NOMO-1 treated with dmso at 0.1 percent for 144 hours (cell line): Measurements from ENCODE around the gene SREBF2.

Experiments
- DNase-seq: peaks from one replicate; lab custom pipeline; 2025; ENCODE audit not compliant: unreplicated experiment; lab: John Stamatoyannopoulos, UW

The SREBF2 gene

DNA sequence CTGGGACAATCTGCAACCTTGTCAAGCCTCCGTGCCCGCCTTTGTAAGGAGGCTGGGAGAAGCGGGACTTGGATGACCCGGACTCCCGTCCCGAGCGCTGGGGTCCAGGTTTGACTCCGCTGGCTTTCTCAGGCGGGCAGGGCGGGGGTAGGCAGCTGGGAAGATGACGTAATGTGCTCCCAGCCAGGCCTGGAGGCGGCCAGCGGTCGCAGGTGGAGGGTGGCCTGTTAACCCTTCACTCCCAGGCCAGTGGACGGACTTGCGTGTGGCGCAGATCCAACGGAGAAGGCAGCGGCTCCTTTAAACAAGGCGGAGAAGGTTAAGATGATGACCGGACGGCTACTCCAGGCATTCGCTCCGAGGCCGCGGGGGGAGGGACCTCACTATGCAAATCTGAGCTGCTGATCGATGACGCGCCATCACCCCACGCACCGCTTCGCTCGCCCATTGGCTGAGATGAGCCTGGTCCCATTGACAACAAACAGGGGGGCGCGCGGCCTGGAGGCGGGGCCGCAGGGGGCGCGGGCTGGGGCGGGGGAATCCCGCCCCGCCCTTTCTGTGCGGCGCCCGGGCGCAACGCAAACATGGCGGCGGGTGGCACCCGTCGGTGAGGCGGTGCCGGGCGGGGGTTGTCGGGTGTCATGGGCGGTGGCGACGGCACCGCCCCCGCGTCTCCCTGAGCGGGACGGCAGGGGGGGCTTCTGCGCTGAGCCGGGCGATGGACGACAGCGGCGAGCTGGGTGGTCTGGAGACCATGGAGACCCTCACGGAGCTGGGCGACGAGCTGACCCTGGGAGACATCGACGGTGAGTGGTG, at the start of gene SREBF2:
SREBF2 (plus strand) TSS at position 553 of the 816 bp plus-strand sequence; CDS start at position 719, 166 bp downstream.
- peak; percentile 99 for DNase-seq

DNA sequence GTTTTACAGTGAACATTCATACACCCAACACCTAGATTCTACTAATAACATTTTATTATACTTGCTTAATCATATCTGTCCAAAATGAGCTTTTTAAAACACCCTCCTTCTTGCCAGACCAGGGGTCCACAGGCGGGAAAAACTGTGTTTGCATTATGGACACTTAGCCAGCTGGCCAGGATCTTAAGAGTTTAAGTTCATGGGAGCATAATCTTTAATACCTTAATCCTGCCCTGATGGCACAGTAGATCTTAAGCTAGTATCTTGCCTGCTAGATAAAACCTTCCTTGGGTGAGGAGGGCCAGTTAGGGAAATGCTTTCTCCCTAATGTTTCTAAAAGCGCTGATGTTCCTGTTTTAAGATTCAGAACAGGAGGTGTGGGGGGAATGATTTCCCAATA, 45.6 kb upstream of the SREBF2 start:
- no peak for DNase-seq

DNA sequence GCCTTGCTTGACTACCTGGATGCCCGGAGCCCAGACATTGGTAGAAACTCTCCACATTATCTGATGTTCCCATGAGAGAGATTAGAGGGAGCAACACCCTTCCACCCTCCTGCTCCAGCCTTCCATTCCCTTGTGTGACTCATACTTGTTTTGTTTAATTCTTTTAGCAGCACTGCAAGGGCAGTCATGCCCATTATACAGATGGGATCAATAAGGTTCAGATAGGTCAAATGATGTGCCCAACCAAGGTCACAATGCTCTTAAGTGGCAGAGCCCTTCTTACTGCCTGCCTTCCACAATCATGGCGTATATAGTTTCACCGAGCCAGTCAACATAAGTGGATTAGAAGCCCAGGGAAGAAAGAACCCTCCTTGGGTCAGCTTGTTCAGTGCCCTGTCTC, 39.0 kb upstream of the SREBF2 start:
- no peak for DNase-seq

DNA sequence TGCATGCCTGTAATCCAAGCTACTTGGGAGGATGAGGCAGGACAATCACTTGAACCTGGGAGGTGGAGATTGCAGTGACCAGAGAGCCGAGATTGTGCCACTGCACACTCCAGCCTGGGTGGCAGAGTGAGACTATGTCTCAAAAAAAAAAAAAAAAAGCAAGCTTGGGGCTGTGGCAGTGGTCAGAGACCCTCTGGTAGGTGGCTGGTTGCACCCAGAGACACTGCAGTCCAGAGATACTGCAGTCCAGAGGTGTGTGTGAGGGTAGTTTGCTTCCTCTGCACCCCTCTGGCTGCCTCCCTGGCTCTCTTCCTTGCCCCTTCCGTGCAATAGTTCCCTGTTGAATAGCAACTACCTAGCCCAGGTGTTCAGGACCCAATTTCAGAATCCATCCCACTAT, 34.2 kb upstream of the SREBF2 start:
- DNase-seq, result no peak

DNA sequence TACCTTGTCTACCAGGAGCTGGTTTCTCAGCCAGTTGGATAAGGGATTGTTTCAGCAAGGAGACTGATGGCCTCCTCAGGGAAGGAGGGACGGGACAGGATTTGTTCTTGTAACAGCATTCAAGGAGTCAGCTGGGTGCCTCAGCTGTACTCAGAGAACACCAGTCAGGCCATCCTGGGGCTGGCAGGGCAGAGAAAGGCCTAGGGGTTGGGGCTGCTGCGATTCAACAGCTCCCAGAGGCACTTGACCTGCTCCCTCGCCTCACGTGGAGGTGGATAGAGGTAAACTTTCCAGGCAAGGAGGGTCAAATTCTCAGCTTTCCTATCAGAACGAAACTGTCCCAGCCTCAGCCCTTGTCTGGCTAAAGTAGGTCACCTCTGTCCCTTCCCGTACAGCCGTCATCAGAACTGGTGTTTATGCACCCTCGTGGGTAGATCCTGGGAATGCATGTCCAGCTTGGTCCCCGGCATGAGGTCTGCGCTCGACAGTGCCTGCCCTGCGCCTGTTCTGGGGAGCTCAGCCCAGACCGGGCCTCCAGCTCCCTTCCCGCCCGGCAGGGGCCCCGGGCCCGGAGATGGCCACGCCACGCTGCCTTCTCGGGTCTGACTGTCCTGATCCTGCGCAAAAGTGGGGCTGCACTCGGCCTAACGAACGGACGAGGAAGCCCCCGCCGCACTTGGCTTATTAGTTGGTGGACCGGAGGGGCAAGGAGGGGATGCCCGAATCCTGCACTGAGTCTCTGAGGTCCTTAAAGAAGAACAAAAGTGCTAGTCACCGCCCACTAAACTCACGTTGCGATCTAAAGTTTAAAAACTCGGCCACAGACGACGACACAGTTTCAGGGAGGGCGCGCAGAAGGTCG, 33.2 kb upstream of the SREBF2 start:
- no peak for DNase-seq

DNA sequence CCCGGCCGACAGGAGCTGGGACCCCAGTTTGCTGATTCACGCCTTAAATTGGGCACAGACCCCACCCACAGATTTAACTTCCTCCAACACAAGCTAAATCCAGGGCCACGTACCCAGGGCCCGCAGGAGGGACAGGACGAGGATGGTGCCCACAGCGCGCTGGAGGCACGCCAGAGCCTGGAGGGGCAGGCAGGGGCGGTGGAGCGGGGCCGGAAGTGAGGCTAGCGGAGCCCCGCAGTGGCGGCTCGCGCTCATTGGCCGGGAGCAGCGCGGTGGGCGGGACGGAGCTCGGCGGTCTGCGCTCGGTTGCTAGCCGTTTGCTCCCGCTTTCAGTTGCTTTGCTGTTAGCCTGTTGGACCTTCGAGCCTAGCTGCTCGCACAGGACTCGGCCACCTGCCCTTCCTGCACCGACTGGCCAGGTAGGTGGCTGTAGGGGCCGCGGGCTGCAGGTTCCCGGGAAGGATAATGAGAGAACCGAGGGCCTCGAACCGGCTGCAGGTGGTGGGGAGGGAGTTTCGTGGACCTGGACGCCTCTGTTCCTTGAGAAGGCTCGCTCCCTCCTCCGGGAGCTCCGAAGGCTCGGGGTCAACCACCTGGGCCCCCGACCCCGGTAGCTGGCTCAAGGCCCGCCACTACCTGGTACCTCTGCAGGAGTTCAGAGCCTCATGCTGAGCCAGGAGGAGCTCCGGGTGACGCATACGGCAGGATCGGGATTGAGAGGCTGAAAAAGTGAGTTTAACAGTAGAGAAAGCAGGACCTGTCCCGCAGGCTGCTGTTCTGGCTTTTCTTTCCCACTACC, 32.4 kb upstream of the SREBF2 start, which contains the start of gene CCDC134:
CCDC134 (plus strand) TSS at position 332 of the 799 bp plus-strand sequence. CDS start 8,212 bp downstream, outside the sequence.
- DNase-seq, result peak; percentile 96

DNA sequence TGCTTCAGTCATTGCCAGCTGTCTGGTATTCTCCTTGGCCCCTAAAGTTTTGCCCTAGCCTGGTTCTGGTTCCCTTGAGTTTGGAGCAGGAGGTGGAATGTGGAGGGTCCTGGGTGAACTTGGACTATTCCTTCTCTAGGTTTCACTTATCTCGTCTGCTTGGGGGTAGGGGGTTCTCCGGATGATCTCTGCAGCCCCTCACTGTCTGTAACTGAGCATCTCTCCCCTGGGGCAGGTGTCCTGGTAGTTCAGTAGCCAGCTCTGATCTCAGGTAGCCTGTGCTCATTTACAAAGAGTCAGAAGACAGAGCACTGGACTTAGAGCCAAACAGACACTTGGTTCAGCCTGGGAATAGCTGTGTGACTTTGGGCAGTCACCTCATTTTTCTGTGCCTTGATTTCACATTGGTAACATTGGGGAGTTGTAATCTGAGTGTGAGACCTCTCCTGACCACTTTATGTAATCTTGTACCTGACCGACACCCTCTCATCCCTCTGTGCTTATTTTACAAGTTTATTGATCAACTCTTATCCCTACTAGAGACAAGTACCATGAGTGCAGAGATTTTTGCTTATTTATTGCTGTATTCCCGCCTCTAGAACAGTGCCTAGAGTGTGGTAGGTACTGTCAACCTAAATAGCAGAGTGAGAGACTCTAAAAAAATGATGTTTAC, 31.6 kb upstream of the SREBF2 start:
- no peak for DNase-seq

DNA sequence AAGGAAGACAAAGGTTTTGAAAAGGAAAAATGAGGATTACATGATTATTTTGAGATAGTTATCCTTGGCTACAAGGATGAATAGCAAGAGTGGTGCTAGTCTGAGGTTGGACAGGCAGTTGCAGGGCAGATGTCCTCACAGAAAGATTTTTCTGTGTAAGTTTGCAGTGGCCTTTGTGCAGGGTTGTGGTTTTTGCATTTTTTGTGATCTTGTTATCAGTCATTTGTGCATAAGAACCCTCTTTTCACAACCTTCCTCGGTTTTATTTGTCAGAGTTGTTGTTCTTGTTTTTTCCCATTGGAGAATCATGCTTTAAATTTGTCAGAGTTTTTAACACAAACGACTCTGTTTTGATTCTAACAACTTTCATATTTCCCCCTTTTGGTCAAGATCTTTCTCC, 31.0 kb upstream of the SREBF2 start:
- no peak for DNase-seq

DNA sequence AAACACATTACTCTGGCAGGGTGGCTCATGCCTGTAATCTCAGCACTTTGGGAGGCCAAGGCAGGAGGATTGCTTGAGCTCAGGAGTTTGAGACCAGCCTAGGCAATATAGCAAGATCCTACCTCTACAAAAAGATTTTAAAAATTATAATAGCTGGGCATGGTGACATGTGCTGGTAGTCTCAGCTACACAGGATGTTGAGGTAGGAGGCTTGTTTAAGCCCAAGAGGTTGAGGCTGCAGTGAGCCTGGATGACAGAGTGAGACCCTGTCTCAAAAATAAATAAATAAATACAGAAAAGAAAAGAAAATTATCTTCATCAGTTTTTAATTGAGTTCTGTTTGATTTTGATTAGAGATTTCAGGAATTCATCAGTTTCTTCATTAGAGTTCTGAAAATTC, 27.3 kb upstream of the SREBF2 start:
- no peak for DNase-seq

DNA sequence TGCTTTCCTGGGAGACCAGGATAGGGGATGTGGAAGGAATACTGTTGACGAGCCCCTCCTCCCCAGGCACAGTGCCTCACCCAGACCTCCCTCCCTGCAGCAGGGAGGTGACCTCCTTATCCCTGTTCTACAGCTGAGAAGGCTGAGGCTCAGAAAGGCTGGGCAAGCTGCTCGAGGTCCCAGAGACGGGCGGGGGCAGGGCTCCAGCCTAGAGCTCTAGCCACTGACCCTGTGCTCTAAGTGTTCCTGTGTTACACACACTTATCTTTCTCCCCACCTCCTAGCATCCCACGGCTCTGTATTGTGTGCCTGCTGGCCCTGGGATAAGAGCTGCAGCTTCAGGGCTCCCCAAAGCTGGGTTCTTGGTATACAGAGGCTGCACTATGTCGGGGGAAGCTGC, 24.5 kb upstream of the SREBF2 start:
- no peak for DNase-seq

DNA sequence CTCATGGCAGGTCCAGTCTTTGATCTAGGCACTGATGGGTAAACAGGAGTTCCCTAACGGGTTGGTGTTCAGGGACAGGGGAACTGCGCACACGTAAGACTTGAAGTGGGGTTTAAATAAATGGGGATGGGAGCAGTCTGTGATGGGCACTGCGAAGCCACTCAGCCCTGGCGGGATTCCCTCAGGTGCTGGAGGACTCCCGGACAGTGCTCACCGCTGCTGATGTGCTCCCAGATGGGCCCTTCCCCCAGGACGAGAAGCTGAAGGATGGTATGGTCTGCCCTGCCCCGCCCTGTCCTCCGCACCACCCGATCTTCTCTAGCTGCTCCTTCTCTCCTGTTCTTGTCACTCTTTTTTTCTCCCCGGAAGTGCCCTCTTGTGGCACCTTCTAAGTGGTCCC, 22.9 kb upstream of the SREBF2 start:
- no peak for DNase-seq

DNA sequence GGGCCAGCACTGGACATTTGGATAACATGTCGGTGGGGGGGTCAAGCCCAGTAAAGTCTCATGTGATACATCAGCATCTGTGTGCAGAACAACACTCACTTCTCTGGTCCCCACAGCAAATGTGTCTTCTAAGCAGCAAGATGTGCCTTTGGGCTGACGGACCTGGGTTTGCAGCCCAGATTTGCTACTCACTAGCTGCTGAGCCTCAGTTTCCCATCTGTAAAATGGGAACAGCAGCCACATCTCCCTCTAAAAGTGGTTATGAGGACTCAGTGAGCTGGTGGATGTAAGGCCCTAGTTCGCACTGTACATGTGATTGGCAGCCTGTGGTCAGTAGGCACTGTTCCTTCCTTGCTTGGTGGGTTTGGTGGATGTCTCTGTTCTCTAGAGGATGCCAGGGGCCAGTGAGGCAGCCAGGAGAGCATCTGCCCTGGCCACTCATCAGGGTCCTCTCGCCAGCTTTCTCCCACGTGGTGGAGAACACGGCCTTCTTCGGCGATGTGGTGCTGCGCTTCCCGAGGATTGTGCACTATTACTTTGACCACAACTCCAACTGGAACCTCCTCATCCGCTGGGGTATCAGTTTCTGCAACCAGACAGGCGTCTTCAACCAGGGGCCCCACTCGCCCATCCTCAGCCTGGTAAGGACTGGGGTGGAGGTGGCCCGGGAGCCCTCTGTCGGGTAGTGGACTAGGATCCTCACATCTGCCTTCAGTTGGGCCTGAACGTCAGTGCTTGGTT, 19.9 kb upstream of the SREBF2 start:
- DNase-seq, result no peak

DNA sequence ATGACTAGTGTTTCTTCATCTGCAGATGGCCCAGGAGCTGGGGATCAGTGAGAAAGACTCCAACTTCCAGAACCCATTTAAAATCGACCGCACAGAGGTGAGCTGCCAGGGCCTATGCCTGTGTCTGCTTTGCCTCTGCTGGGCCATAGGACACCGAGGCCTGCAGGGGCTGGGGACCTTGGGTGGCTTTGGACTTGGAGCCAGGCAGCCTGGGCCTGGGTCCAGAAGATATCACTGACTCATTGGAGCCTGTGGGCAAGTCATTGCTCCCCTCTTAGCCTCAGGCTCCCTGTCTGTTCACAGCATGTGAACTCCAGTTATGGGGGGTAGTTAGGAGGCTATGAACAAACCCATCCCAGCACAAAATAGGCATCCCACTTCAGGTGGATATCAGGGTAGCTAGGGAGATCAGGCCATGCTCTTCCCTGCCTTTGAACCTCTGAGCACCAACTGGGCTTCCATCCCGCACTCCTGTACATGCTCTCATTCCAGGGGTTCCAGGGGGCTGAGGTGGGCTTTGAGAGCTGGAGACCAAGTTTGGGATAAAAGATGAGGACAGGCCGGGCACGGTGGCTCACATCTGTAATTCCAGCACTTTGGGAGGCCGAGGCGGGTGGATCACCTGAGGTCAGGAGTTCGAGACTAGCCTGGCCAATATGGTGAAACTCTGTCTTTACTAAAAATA, 19.0 kb upstream of the SREBF2 start:
- DNase-seq, result no peak

DNA sequence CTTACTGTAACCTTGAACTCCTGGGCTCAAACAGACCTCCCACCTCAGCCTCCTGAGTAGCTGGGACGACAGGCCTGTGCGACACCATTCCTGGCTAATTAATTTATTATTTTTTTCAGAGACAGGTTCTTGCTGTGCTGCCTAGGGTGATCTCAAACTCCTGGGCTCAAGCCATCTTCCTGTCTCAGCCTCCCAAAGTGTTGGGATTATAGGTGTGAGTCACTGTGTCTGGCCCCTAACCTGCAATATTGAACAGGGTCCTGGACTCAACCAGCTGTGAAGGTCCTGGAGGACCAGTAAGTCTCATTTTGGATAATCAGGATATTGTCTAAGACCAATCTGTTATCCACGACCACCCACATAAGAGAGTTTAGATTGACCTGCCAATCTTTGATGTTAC, 17.2 kb upstream of the SREBF2 start:
- DNase-seq, result no peak

DNA sequence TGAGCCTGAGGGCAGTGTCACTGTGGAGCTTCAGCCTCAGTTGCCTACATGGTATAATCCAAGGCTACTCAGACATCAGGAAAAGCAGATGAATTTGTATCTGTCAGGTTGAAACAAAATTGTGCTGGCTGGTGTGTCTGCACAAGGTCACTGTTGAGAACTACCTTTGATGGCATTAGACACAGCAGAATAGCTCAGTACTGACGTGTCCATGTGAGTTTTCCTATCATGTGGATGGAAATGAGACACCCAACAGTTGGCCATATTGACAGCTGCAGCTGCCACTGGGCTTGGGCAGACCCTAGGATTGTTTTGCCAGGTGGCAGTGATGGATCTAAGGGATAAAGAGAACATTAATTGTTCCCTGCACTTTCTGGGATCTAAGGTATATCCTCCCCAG, 16.7 kb upstream of the SREBF2 start:
- no peak for DNase-seq

DNA sequence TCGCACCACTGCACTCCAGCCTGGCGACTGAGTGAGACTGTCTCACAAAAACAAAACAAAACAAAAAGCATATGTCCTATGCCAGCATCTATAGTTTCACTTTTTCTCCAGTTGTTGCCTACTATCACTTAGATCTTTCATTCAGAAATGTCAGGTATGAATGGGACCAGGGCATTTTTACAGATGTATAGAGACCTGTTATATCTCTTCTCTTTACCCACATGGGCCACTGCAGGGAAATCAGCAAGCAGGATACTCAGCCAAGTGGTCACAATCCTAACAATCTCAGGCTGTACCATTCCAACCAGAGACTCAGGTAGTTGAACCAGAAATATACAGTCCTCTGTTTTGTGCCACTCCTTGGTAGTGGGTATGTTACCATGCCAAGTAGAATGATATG, 16.0 kb upstream of the SREBF2 start:
- DNase-seq, result no peak

DNA sequence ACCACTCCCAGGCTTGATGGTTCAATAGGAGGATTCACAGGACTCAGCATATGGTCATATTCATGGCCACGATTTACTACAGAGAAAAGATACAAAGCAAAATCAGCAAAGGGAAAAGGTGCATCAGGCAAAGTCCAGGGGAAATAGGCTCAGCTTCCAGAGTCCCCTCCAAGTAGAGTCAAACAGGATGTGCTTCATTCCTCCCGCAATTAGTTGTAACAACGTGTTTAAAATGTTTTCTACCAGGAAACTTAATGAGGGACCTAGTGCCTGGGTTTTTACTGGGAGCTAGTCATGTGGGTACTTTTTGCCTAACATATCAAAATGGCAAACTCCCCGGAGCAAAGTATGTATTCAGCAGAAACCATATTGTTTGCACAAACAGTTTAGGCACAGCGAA, 14.9 kb upstream of the SREBF2 start:
- DNase-seq, result no peak

DNA sequence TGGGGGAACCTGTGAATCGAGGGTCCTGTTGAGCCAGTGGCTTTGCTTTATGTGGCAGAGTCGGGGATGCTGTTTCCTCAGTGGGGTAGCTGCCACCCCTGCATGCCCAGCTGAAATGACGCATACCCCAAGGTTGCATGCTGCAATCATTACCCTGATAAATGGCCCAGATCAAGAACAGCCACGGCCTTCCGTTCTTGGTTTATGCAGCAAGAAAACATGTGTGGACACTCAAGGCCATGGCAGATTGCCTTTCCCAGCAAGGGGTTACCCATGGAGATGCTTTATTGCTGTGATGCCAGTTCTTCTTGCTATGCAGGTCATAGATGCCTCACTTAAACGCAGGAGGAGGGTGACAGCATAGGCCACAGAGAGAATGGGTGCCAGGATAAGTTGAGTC, 14.3 kb upstream of the SREBF2 start:
- DNase-seq, result no peak

DNA sequence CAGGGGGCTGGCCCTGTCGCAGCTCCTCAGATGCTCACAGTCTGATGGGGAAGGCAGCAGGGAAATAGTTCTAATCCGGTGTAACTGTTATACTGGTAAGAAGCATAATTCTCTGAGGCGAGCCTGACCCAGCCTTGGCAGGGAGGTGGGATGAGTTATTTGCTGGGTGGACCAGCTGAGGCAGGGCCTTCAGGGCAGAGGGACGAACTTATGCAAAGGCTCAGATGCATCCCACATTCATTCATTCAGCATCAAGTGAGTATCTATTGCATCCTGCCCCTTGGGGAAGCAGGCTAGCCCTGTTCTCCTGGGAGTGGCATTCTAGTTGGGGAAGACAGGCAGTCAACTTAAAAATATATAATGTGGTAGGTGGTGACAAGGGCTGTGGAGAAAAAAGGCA, 13.6 kb upstream of the SREBF2 start:
- no peak for DNase-seq

DNA sequence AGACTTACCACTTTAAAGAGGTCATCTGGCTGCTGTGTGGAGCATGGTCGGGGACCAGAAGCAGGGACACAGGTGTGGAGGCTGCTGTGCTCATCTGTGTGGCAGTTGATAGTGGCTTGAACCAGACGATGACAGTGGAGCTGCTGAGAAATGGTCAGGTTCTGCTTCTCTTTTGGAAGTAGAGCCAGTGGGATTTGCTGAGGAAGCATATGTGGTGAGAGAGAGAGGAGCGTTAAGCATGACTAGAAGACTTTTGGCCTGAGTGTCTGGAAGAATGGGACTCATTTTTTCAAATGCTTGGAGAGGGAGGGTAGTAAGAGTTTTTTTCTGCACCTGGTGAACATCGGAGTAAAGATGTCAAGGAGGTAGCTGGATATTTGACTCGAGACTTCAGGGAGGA, 12.5 kb upstream of the SREBF2 start:
- no peak for DNase-seq
